Subcutaneous abdominal adipose tissue (tissue), 5 donors: ENCODE data around the gene TCHH.
"Not testable (repeated sequence)": the region's sequence is repeated elsewhere in the genome, so short reads cannot be mapped to it uniquely, and the experiment has no call there.

Source experiments
- H3K27ac ChIP-seq: one replicate; pipeline ENCODE4 v1.7.0; 2013; ENCODE audit warnings: low read depth, mild to moderate bottlenecking, inconsistent platforms, low read length, moderate library complexity
- H3K27me3 ChIP-seq, 5 donors: one replicate each; pipeline ENCODE4 v1.7.0; 2013; ENCODE audit warnings: low read length in 5 of 5, inconsistent platforms in 1 of 5; ENCODE audit not compliant: control insufficient read depth in 5 of 5, insufficient read depth in 4 of 5
- H3K36me3 ChIP-seq, 5 donors: one replicate each; pipeline ENCODE4 v1.7.0; 2013; ENCODE audit warnings: low read length in 5 of 5; ENCODE audit not compliant: control insufficient read depth in 5 of 5, insufficient read depth in 5 of 5
- H3K4me1 ChIP-seq, 5 donors: one replicate each; pipeline ENCODE4 v1.7.0; 2013; ENCODE audit warnings: low read length in 5 of 5, mild to moderate bottlenecking in 3 of 5, moderate library complexity in 1 of 5; ENCODE audit not compliant: control insufficient read depth in 5 of 5, insufficient read depth in 5 of 5
- H3K4me3 ChIP-seq, 5 donors: one replicate each; pipeline ENCODE4 v1.7.0; 2013; ENCODE audit warnings: low read length in 5 of 5, low read depth in 1 of 5
- H3K9ac ChIP-seq, 5 donors: one replicate each; pipeline ENCODE4 v1.7.0; 2013; ENCODE audit warnings: low read length in 5 of 5, mild to moderate bottlenecking in 4 of 5, moderate library complexity in 3 of 5
- H3K9me3 ChIP-seq, 5 donors: one replicate each; pipeline ENCODE4 v1.7.0; 2013; ENCODE audit warnings: low read length in 5 of 5; ENCODE audit not compliant: control insufficient read depth in 5 of 5
- donor health status: healthy.
- donor health status: healthy.
- donor health status: healthy.
- donor health status: healthy.
- donor health status: healthy.

The TCHH gene

GRCh38 chr1:152144674-152145183, 29.5 kb upstream of the TCHH start:
- H3K4me1 ChIP-seq, H3K4me3 ChIP-seq, H3K9ac ChIP-seq, H3K27ac ChIP-seq, H3K36me3 ChIP-seq, H3K27me3 ChIP-seq: not testable (repeated sequence)
- peaks cover 4 to 12% (median 10%) of the 10 kb centered on the region in 5 donors for H3K9me3 ChIP-seq

- Histone ChIP-seq H3K27ac (no peak overlapping the region), H3K36me3 (no peaks in the 10 kb centered on the region), H3K4me3 (no peak overlapping the region), H3K9me3 (peaks cover 1 to 9% (median 8%) of the 10 kb centered on the region in 5 donors), H3K4me1 (no peaks in the 10 kb centered on the region), H3K9ac (no peak overlapping the region), H3K27me3 (peaks cover 0 to 8% (median 0%) of the 10 kb centered on the region in 5 donors)
Measured at GRCh38 chr1:152143150-152143887, 28.1 kb upstream of the TCHH start.

GRCh38 chr1:152141971-152142584, 26.8 kb upstream of the TCHH start:
- Histone ChIP-seq H3K27me3 (peaks cover 0 to 8% (median 0%) of the 10 kb centered on the region in 5 donors), H3K27ac (no peak overlapping the region), H3K4me3 (no peak overlapping the region), H3K9me3 (no peaks in the 10 kb centered on the region), H3K36me3 (no peaks in the 10 kb centered on the region), H3K9ac (no peak overlapping the region), H3K4me1 (no peaks in the 10 kb centered on the region)

- no peak overlapping the region for H3K27ac ChIP-seq
- H3K36me3 ChIP-seq = no peaks in the 10 kb centered on the region
- H3K4me3 ChIP-seq = no peak overlapping the region
- peaks cover 0 to 13% (median 6%) of the 10 kb centered on the region in 5 donors for H3K9me3 ChIP-seq
- H3K9ac ChIP-seq = no peak overlapping the region
- no peaks in the 10 kb centered on the region for H3K4me1 ChIP-seq
- peaks cover 0 to 5% (median 0%) of the 10 kb centered on the region in 5 donors for H3K27me3 ChIP-seq
Measured at GRCh38 chr1:152137215-152137614, 22.0 kb upstream of the TCHH start.

GRCh38 chr1:152130186-152130585, 14.9 kb upstream of the TCHH start:
- H3K9me3 ChIP-seq = peaks cover 0 to 17% (median 6%) of the 10 kb centered on the region in 5 donors
- H3K27ac ChIP-seq = no peak overlapping the region
- H3K4me3 ChIP-seq = no peak overlapping the region
- no peak overlapping the region for H3K9ac ChIP-seq
- H3K4me1 ChIP-seq = no peaks in the 10 kb centered on the region
- peaks cover 0 to 11% (median 0%) of the 10 kb centered on the region in 5 donors for H3K27me3 ChIP-seq
- no peaks in the 10 kb centered on the region for H3K36me3 ChIP-seq

GRCh38 chr1:152127673-152128072, 12.4 kb upstream of the TCHH start:
- H3K4me1 ChIP-seq = no peaks in the 10 kb centered on the region
- H3K9ac ChIP-seq = no peak overlapping the region
- no peak overlapping the region for H3K4me3 ChIP-seq
- peaks cover 0 to 8% (median 3%) of the 10 kb centered on the region in 5 donors for H3K9me3 ChIP-seq
- H3K36me3 ChIP-seq = no peaks in the 10 kb centered on the region
- H3K27ac ChIP-seq = no peak overlapping the region
- peaks cover 0 to 11% (median 5%) of the 10 kb centered on the region in 5 donors for H3K27me3 ChIP-seq

- Histone ChIP-seq H3K27ac (no peak overlapping the region), H3K9me3 (no peaks in the 10 kb centered on the region), H3K36me3 (no peaks in the 10 kb centered on the region), H3K4me1 (no peaks in the 10 kb centered on the region), H3K4me3 (no peak overlapping the region), H3K27me3 (peaks cover 0 to 8% (median 5%) of the 10 kb centered on the region in 5 donors), H3K9ac (no peak overlapping the region)
Measured at GRCh38 chr1:152125834-152126443, 10.7 kb upstream of the TCHH start.

GRCh38 chr1:152118915-152119314, 3.7 kb upstream of the TCHH start:
- Histone ChIP-seq H3K4me1 (no peaks in the 10 kb centered on the region), H3K27ac (no peak overlapping the region)

GRCh38 chr1:152112885-152113432, 2.3 kb downstream of the TCHH start:
- no peaks in the 10 kb centered on the region for H3K36me3 ChIP-seq
- peaks cover 0 to 11% (median 7%) of the 10 kb centered on the region in 5 donors for H3K9me3 ChIP-seq
- H3K9ac ChIP-seq = no peak overlapping the region
- H3K27ac ChIP-seq = no peak overlapping the region
- H3K27me3 ChIP-seq = peaks cover 41 to 67% (median 55%) of the 10 kb centered on the region in 5 donors
- H3K4me3 ChIP-seq = peak overlapping the region in 3 of 5 donors; percentile 50 to 58 (median 56)
- peaks cover 7 to 47% (median 38%) of the 10 kb centered on the region in 5 donors for H3K4me1 ChIP-seq

More at GRCh38 chr1:152118915-152119314, 3.7 kb upstream of the TCHH start:
- no peaks in the 10 kb centered on the region for H3K36me3 ChIP-seq
- H3K9ac ChIP-seq = no peak overlapping the region
- no peaks in the 10 kb centered on the region for H3K9me3 ChIP-seq
- no peak overlapping the region for H3K4me3 ChIP-seq
- peaks cover 8 to 16% (median 14%) of the 10 kb centered on the region in 5 donors for H3K27me3 ChIP-seq
